ENCODE data around the gene LRRC71. TPM values are rescaled to one million over a fixed set of nuclear protein-coding genes. Genes with fewer than 3 reads are reported as not detected.
A peak's percentile ranks its signal among the peaks of the same experiment; 100 is the strongest.

The LRRC71 gene
- total RNA-seq = not detected

- DNase-seq (ENCODE audit: low read depth in 2 of 3, low spot score in 2 of 3) = peak; percentile 22 to 89 (median 85)
Observed at GRCh38 chr1:156920233-156921052, at the start of gene LRRC71. TSS of gene LRRC71 (plus strand) at chr1:156920632. CDS start at chr1:156920804, 172 bp downstream.

- DNase-seq (ENCODE audit: low read depth in 2 of 3, low spot score in 2 of 3) = no peak
Observed at GRCh38 chr1:156873659-156874058, 46.8 kb upstream of the LRRC71 start.

DNA sequence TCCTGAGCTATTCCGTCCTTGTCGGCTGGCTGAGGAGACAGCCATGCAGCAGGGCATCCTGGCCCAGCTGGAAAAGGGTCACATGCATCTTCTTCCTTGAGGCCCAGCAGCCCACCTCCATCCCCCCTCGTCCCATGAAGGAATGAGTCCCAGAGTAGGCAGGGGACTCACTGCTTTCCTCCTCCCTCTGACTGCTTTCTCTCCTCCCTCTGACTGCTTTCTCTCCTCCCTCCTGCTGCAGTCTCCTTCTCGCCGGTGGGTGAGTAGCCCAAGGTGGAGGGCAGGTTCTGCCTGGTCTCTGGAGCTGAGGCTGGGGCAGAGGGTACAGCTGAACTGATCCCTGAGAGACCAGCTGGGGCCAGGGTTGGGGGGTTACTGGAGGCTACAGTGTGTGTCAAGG is 46.3 kb upstream of the LRRC71 start:
- DNase-seq (ENCODE audit: low read depth in 2 of 3, low spot score in 2 of 3) = no peak

DNA sequence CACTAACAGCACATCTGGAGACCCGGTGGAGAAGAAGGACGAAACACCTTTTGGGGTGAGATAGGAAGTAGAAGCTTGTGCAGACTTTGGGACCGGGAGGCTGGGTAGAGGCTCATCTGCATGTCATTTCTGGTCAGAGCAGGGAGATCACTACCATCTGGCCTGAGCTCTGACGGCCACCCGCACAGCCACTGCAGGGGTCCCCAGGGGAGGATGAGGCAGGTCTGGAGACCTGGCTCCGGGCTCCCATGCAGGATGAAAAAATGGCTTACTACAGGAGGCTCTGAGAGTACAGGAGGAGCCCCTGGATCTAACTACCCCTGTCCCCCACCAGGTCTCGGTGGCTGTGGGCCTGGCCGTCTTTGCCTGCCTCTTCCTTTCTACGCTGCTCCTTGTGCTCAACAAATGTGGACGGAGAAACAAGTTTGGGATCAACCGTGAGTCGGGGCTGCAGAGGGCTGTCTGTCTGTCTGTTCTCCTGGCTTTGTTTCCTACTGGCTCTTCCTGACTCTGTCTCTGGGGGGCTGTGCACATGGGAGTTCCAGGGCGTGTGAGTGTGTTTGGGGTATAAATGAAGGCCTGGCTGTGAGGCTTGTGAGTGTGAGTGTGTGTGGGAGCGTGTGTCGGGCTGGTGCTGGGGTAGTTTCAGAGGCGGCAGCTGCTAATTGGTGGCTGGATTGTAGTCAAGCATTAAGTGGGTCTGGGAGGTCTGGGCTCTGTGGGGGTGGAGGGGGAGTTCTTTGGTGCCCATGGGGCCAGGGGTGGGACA is 45.7 kb upstream of the LRRC71 start:
- DNase-seq (ENCODE audit: low read depth in 2 of 3, low spot score in 2 of 3) = no peak

GRCh38 chr1:156875341-156875615 is 45.2 kb upstream of the LRRC71 start:
- no peak for DNase-seq (ENCODE audit: low read depth in 2 of 3, low spot score in 2 of 3)

DNA sequence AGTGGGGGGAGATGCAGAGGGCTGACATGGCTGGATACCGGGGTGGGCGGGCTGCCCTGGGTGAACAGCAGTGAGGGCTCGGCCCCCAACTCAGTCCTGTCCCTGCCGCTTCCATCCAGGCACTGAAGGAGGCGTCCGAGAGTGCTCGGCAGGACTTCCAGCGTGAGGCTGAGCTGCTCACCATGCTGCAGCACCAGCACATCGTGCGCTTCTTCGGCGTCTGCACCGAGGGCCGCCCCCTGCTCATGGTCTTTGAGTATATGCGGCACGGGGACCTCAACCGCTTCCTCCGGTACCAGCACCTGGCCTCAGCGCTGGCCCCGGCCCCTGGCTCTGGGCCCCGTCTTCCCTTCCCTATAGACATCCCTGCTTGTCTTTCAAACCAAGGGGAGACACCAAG is 44.2 kb upstream of the LRRC71 start:
- no peak for DNase-seq (ENCODE audit: low read depth in 2 of 3, low spot score in 2 of 3)

- no peak for DNase-seq (ENCODE audit: low read depth in 2 of 3, low spot score in 2 of 3)
Observed at GRCh38 chr1:156877433-156878170, 42.8 kb upstream of the LRRC71 start.

DNA sequence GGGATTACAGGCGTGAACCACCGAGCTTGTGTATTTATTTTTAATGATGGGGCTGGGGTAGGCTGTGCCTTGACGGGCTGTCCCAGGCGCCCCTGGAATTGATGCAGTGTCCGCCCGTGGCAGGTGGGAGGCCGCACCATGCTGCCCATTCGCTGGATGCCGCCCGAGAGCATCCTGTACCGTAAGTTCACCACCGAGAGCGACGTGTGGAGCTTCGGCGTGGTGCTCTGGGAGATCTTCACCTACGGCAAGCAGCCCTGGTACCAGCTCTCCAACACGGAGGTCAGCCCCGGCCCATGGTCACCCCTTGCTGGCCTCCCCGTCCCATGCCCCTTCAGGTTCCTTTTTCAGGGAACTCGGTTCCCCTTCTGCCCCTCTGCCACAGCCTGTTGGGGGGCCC is 40.6 kb upstream of the LRRC71 start:
- no peak for DNase-seq (ENCODE audit: low read depth in 2 of 3, low spot score in 2 of 3)

DNA sequence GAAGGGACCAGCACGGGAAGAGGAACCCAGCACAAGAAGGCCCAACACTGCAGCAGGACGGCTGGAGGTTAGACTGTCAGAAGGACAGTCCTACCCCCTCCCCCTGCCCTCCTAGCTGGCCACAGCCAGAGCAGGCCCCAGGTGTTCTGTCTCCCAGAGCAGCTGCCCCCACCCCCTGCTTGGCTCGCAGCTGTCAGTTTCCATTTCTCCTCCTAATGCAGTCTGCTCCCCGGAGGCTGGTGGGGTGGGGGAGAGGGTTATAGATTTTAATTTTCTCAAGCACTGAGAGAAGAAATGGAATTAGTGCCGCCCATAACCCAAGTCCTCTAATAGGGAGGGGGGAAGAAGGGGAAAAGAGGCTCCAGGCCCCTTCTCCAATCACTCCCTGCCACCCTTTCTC is 40.0 kb upstream of the LRRC71 start:
- no peak for DNase-seq (ENCODE audit: low read depth in 2 of 3, low spot score in 2 of 3)

GRCh38 chr1:156881101-156881500 is 39.3 kb upstream of the LRRC71 start:
- DNase-seq (ENCODE audit: low read depth in 2 of 3, low spot score in 2 of 3) = no peak

DNA sequence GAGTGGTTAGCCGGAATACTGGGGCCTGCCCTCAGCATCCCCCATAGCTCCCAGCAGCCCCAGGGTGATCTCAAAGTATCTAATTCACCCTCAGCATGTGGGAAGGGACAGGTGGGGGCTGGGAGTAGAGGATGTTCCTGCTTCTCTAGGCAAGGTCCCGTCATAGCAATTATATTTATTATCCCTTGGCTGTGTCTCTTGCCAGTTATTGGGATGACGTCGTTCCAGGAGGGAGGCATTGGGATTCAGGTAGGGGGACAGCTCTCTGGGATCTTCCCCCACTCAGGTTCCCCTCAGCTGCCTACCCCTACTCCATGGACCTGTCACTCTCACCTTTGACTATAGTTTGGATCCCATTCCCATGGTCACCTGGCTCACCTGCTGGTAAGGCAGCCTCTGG is 38.8 kb upstream of the LRRC71 start:
- no peak for DNase-seq (ENCODE audit: low read depth in 2 of 3, low spot score in 2 of 3)

- no peak for DNase-seq (ENCODE audit: low read depth in 2 of 3, low spot score in 2 of 3)
Observed at GRCh38 chr1:156882543-156882942, 37.9 kb upstream of the LRRC71 start.

GRCh38 chr1:156883919-156884318 is 36.5 kb upstream of the LRRC71 start:
- no peak for DNase-seq (ENCODE audit: low read depth in 2 of 3, low spot score in 2 of 3)

DNA sequence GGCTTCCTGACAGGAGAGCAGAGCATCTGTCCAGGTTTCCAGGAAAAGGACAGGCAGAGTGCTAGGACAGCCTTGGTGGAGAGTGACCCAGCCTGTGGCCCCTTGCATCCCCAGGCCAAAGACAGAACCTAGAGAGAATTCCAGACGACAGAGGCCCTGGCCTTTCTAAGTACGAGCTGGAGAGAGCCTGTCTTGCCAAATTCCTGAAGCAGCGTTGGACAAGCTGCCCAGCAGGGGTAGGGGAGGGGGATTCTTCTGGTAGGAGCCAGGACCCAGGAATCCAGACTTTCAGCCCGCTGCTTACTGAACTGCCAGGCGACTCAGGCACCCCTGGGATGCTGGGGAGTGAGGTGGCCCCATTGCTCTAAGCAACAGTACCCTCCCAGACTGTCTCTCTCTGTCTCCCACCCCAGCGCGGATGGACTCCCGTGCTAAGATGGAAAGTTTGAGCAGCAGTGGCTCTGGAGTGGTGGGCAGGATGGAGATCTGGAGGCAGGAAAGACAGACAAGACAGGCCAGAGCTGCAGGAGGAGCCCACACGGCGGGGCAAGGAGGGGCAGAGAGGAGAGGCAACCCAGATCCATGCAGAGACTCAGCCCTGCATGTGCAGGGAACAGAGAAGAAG is 35.8 kb upstream of the LRRC71 start:
- no peak for DNase-seq (ENCODE audit: low read depth in 2 of 3, low spot score in 2 of 3)

GRCh38 chr1:156885314-156885713 is 35.1 kb upstream of the LRRC71 start:
- no peak for DNase-seq (ENCODE audit: low read depth in 2 of 3, low spot score in 2 of 3)

- no peak for DNase-seq (ENCODE audit: low read depth in 2 of 3, low spot score in 2 of 3)
Observed at GRCh38 chr1:156885880-156886355, 34.5 kb upstream of the LRRC71 start.

- no peak for DNase-seq (ENCODE audit: low read depth in 2 of 3, low spot score in 2 of 3)
Observed at GRCh38 chr1:156886583-156887281, 33.7 kb upstream of the LRRC71 start.

- no peak for DNase-seq (ENCODE audit: low read depth in 2 of 3, low spot score in 2 of 3)
Observed at GRCh38 chr1:156887317-156887716, 33.1 kb upstream of the LRRC71 start.

- DNase-seq (ENCODE audit: low read depth in 2 of 3, low spot score in 2 of 3) = no peak
Observed at GRCh38 chr1:156887734-156888133, 32.7 kb upstream of the LRRC71 start.
